DOHH2 (cell line): Measurements from ENCODE around the gene WDR33.
"Not testable (repeated sequence)": the region's sequence is repeated elsewhere in the genome, so short reads cannot be mapped to it uniquely, and the experiment has no call there.

Source experiments
- H3F3A ChIP-seq: fragments of 200-600 bp; sonication (generic), shearing (Covaris generic); 2 replicates; pipeline ENCODE4 v1.6.0; 2016; ENCODE audit warnings: antibody characterized with exemption, mild to moderate bottlenecking; ENCODE audit not compliant: control insufficient read depth, insufficient read depth
- H3K27ac ChIP-seq: fragments of 200-600 bp; sonication (generic); 2 replicates; pipeline ENCODE4 v1.5.1; 2014; ENCODE audit warnings: low read depth, mild to moderate bottlenecking, low read length, moderate library complexity
- H3K27me3 ChIP-seq: fragments of 200-600 bp; sonication (generic); 2 replicates; pipeline ENCODE4 v1.6.1; 2014; ENCODE audit warnings: mild to moderate bottlenecking, low read length, mixed read lengths; ENCODE audit not compliant: control insufficient read depth
- H3K36me3 ChIP-seq: fragments of 200-600 bp; sonication (generic); 2 replicates; pipeline ENCODE4 v1.6.1; 2014; ENCODE audit warnings: mild to moderate bottlenecking, low read length, moderate library complexity, mixed read lengths; ENCODE audit not compliant: control insufficient read depth
- H3K4me1 ChIP-seq: fragments of 200-600 bp; sonication (generic); 2 replicates; pipeline ENCODE4 v1.6.1; 2014; ENCODE audit warnings: mild to moderate bottlenecking, low read length, mixed read lengths; ENCODE audit not compliant: control insufficient read depth
- H3K4me2 ChIP-seq: fragments of 200-600 bp; sonication (generic); 2 replicates; pipeline ENCODE4 v1.6.0; 2014; ENCODE audit warnings: mild to moderate bottlenecking, low read length, moderate library complexity
- H3K4me3 ChIP-seq: fragments of 200-600 bp; sonication (generic); 2 replicates; pipeline ENCODE4 v1.5.1; 2014; ENCODE audit warnings: mild to moderate bottlenecking, low read length, mixed read lengths
- H3K79me2 ChIP-seq: fragments of 200-600 bp; sonication (generic); 2 replicates; pipeline ENCODE4 v1.6.1; 2014; ENCODE audit warnings: mild to moderate bottlenecking, low read length, mixed read lengths; ENCODE audit not compliant: control insufficient read depth
- H3K9me2 ChIP-seq: fragments of 200-600 bp; sonication (generic); replicated peaks from 2 replicates; pipeline ENCODE4 v1.6.1; 2014; ENCODE audit warnings: mild to moderate bottlenecking, low read length, mixed read lengths; ENCODE audit not compliant: control insufficient read depth
- H3K9me3 ChIP-seq: fragments of 200-600 bp; sonication (generic); 2 replicates; pipeline ENCODE4 v1.6.1; 2014; ENCODE audit warnings: antibody characterized with exemption, low read length, mixed read lengths; ENCODE audit not compliant: control insufficient read depth, insufficient read depth
- H4K20me1 ChIP-seq: fragments of 200-600 bp; sonication (generic); 2 replicates; pipeline ENCODE4 v1.6.0; 2014; ENCODE audit warnings: low read depth, mild to moderate bottlenecking, antibody characterized with exemption, low read length, moderate library complexity; ENCODE audit not compliant: control insufficient read depth, insufficient read depth
- EZH2phosphoT487 ChIP-seq: fragments of 200-600 bp; sonication (generic); IDR thresholded peaks from 2 replicates; pipeline ENCODE4 v1.6.1; 2017; ENCODE audit warnings: borderline replicate concordance, mild to moderate bottlenecking, antibody characterized with exemption, low read length, moderate library complexity, mixed read lengths
- TF ChIP-seq, protein P1 (sequence below): fragments of 200-600 bp; sonication (generic); IDR thresholded peaks from one replicate; pipeline ENCODE4 v1.5.1; 2014; ENCODE audit warnings: antibody characterized with exemption, mild to moderate bottlenecking, low read depth, low read length; ENCODE audit not compliant: poor library complexity, severe bottlenecking

WDR33 gene

DNA sequence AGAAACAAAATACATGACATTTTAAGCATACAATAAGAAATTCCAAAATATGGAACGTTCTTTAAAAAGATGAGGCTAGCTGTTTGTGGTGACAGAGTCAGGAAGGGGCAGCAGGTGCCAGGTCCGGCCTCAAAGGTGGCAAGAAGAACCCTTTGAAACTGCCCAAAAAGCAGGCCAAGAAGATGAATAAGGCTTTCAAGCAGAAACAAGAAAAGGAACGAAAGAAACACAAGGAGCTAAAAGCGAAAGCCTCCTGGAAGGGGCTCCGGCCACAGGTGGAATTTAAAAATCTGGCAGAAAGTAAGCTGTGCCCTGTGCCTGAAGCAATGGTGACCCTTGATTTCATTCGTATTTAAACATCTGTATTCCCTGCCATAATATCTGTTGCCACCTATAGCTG lies 5.5 kb downstream of the WDR33 start:
- Histone ChIP-seq H4K20me1 (peaks cover 49% of the 10 kb centered on the region), H3K27me3 (no peaks in the 10 kb centered on the region), H3K36me3 (peaks cover 73% of the 10 kb centered on the region), H3K79me2 (peaks cover 100% of the 10 kb centered on the region), H3K4me3 (no peak overlapping the region), H3K27ac (no peak overlapping the region), H3K9me2 (no peaks in the 10 kb centered on the region), H3F3A (peaks cover 5% of the 10 kb centered on the region; the same call in 1 of the 2 replicates), H3K9me3 (no peaks in the 10 kb centered on the region), H3K4me1 (peaks cover 79% of the 10 kb centered on the region), H3K4me2 (peak overlapping the region; percentile 19; the same call in 1 of the 2 replicates)
- no peak for TF ChIP-seq EZH2phosphoT487
- TF ChIP-seq, protein P1, sequence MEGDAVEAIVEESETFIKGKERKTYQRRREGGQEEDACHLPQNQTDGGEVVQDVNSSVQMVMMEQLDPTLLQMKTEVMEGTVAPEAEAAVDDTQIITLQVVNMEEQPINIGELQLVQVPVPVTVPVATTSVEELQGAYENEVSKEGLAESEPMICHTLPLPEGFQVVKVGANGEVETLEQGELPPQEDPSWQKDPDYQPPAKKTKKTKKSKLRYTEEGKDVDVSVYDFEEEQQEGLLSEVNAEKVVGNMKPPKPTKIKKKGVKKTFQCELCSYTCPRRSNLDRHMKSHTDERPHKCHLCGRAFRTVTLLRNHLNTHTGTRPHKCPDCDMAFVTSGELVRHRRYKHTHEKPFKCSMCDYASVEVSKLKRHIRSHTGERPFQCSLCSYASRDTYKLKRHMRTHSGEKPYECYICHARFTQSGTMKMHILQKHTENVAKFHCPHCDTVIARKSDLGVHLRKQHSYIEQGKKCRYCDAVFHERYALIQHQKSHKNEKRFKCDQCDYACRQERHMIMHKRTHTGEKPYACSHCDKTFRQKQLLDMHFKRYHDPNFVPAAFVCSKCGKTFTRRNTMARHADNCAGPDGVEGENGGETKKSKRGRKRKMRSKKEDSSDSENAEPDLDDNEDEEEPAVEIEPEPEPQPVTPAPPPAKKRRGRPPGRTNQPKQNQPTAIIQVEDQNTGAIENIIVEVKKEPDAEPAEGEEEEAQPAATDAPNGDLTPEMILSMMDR = no peak

DNA sequence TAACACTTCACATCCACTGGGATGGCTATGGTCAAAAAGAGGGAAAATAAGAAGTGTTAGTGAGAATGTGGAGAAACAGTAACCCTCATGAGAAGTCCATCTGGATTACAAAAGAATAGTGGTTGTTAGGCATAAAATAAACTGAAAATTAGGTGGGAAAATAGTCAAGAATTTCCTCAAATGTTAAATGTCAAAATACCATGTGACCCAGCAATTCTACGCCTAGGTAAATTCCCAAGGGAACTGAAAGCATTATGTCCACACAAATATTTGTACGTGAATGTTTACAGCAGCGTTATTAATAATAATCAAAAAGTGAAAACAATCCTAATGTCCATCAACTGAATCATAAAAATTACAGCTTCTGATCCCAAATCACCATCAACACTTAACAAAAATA lies 11.0 kb downstream of the WDR33 start:
- Histone ChIP-seq H3F3A (peaks cover 5% of the 10 kb centered on the region; the same call in 1 of the 2 replicates), H3K4me1 (peaks cover 89% of the 10 kb centered on the region), H3K36me3 (peaks cover 69% of the 10 kb centered on the region), H3K27me3 (no peaks in the 10 kb centered on the region), H3K79me2 (peaks cover 100% of the 10 kb centered on the region), H4K20me1 (peaks cover 29% of the 10 kb centered on the region), H3K27ac (peak overlapping the region; percentile 4; the same call in 1 of the 2 replicates), H3K4me3 (no peak overlapping the region), H3K9me2 (no peaks in the 10 kb centered on the region), H3K4me2 (peak overlapping the region; percentile 39), H3K9me3 (no peaks in the 10 kb centered on the region)
- no peak for TF ChIP-seq EZH2phosphoT487
- TF ChIP-seq, protein P1 = no peak

GRCh38 chr2:127796389-127796788 lies 14.6 kb downstream of the WDR33 start:
- peaks cover 69% of the 10 kb centered on the region for H3K36me3 ChIP-seq
- H3K27ac ChIP-seq = peak overlapping the region; percentile 24
- H3K4me1 ChIP-seq = peaks cover 73% of the 10 kb centered on the region
- no peak for TF ChIP-seq EZH2phosphoT487
- TF ChIP-seq, protein P1 = no peak
- peak overlapping the region; percentile 53 for H3K4me2 ChIP-seq
- no peaks in the 10 kb centered on the region; the same call in 1 of the 2 replicates for H3F3A ChIP-seq
- H3K9me3 ChIP-seq = no peaks in the 10 kb centered on the region
- H3K79me2 ChIP-seq = peaks cover 100% of the 10 kb centered on the region
- H3K4me3 ChIP-seq = peak overlapping the region; percentile 32
- no peaks in the 10 kb centered on the region for H3K9me2 ChIP-seq
- no peaks in the 10 kb centered on the region for H3K27me3 ChIP-seq
- H4K20me1 ChIP-seq = peaks cover 25% of the 10 kb centered on the region

DNA sequence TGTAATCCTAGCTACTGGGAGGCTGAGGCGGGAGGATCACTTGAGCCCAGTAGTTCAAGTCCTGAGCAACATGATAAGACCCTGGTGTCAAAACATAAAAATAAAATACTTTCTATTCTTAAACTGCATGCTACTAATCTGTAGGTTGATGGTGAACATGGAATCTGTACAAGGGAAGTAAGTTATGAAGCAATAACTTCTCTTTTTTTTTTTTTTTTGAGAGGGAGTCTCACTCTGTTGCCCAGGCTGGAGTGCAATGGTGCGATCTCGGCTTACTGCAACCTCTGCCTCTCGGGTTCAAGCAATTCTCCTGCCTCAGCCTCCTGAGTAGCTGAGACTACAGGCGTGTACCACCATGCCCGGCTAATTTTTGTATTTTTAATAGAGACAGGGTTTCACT lies 16.1 kb downstream of the WDR33 start:
- peaks cover 100% of the 10 kb centered on the region for H3K79me2 ChIP-seq
- peak overlapping the region; percentile 53; the same call in 1 of the 2 replicates for H3K4me2 ChIP-seq
- not testable (repeated sequence) for H3K27ac ChIP-seq, H3F3A ChIP-seq, H3K27me3 ChIP-seq, H3K9me2 ChIP-seq, H3K4me3 ChIP-seq, H3K9me3 ChIP-seq
- peaks cover 20% of the 10 kb centered on the region; the same call in 1 of the 2 replicates for H4K20me1 ChIP-seq
- peaks cover 67% of the 10 kb centered on the region for H3K4me1 ChIP-seq
- H3K36me3 ChIP-seq = peaks cover 63% of the 10 kb centered on the region
